PFSK-1 (cell line): ENCODE measurements around the gene CNGA3.

Experiments
- FOXP2 ChIP-seq: optimal IDR thresholded peaks from 2 replicates; pipeline ENCODE3; 2011; ENCODE audit warnings: borderline replicate concordance, control low read depth, inconsistent platforms; ENCODE audit not compliant: insufficient read depth; ENCODE audit errors: extremely low read length, extremely low read depth
- POLR2AphosphoS5 ChIP-seq: IDR thresholded peaks from 2 replicates; pipeline ENCODE4 v1.6.1; 2012; ENCODE audit warnings: low read depth, mild to moderate bottlenecking, control low read depth, low read length, moderate library complexity
- SIN3A ChIP-seq: IDR thresholded peaks from 2 replicates; pipeline ENCODE4 v1.6.1; 2012; ENCODE audit warnings: mild to moderate bottlenecking, low read length, moderate library complexity, borderline replicate concordance; ENCODE audit not compliant: insufficient read depth
- TAF1 ChIP-seq: IDR thresholded peaks from 2 replicates; pipeline ENCODE4 v1.6.1; 2012; ENCODE audit warnings: low read length, control low read depth, borderline replicate concordance; ENCODE audit not compliant: insufficient read depth
- TF ChIP-seq, protein P1 (sequence below), 2 experiments: IDR thresholded peaks; 2 replicates each; pipeline versions ENCODE4 v1.6.1 to v1.8.0; 2011 to 2012; ENCODE audit warnings: low read depth in 2 of 2, low read length in 2 of 2, control low read depth in 1 of 2, inconsistent platforms in 1 of 2, mild to moderate bottlenecking in 1 of 2, moderate library complexity in 1 of 2; ENCODE audit not compliant: insufficient read depth in 1 of 2

CNGA3 gene

DNA sequence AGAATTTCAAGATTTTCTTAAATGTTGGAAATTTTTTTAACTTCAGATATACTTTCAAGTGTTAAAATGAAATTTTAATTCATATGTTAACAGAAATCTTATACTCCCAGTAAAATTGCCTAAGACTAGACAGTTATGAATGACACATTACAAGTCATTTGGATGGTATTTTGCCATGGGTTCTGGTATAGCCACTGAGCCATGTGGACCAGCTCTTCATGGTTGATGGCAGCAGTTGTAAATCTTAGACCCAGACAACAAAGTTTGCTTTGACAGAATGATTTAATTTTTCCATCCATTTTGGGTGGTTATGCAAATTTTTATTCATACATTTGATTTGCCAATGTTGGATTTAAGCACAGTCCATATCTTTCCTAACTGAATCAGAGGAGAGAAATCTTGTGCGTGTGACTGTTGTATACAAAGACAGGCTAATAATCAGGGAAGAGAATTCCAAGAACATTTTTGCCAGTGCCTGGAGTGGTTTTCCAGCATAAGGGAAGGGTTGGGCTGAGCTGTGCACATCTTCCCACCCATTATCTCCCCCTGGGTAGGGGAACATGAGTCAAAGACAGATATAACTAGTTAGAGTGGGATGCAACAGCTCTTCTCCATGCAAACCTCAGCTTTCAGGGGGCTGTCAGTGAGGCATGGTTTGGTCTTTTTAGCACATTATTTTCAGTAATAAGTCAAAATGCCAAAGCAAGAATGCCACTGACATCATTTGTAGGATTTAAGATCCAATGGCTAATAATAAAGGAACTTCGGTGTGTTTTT lies 70.3 kb downstream of the CNGA3 start:
- TF ChIP-seq SIN3A (no peak), TAF1 (no peak), POLR2AphosphoS5 (no peak), FOXP2 (no peak)
- TF ChIP-seq, protein P1, sequence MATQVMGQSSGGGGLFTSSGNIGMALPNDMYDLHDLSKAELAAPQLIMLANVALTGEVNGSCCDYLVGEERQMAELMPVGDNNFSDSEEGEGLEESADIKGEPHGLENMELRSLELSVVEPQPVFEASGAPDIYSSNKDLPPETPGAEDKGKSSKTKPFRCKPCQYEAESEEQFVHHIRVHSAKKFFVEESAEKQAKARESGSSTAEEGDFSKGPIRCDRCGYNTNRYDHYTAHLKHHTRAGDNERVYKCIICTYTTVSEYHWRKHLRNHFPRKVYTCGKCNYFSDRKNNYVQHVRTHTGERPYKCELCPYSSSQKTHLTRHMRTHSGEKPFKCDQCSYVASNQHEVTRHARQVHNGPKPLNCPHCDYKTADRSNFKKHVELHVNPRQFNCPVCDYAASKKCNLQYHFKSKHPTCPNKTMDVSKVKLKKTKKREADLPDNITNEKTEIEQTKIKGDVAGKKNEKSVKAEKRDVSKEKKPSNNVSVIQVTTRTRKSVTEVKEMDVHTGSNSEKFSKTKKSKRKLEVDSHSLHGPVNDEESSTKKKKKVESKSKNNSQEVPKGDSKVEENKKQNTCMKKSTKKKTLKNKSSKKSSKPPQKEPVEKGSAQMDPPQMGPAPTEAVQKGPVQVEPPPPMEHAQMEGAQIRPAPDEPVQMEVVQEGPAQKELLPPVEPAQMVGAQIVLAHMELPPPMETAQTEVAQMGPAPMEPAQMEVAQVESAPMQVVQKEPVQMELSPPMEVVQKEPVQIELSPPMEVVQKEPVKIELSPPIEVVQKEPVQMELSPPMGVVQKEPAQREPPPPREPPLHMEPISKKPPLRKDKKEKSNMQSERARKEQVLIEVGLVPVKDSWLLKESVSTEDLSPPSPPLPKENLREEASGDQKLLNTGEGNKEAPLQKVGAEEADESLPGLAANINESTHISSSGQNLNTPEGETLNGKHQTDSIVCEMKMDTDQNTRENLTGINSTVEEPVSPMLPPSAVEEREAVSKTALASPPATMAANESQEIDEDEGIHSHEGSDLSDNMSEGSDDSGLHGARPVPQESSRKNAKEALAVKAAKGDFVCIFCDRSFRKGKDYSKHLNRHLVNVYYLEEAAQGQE (IDR thresholded peaks at IDR 0.05; ENCODE audit: insufficient read depth in 1 of 2, low read depth in 2 of 2, low read length in 2 of 2) = no peak

DNA sequence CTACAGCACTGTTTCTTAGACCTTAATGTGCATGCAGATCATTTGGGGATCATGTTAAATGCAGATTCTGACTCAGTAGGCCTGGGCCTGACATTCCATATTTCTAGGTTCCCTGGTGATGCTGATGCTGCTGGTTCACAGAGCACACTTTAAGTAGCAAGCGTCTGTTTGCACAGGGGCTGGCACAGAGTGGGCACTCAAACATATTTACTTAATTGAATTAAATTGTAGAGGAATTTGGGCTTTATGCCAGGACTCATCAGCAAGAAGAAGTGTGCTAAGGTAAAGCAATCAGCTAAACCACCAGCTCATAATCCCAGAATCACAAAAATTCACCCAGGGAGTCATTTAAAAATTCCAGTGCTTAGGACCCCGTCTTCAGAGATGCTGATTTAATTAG lies 73.3 kb downstream of the CNGA3 start:
- TF ChIP-seq POLR2AphosphoS5 = no peak
- TF ChIP-seq SIN3A = no peak
- TF ChIP-seq TAF1 = no peak
- TF ChIP-seq, protein P1 (IDR thresholded peaks at IDR 0.05; ENCODE audit: insufficient read depth in 1 of 2, low read depth in 2 of 2, low read length in 2 of 2) = no peak
- no peak for TF ChIP-seq FOXP2

DNA sequence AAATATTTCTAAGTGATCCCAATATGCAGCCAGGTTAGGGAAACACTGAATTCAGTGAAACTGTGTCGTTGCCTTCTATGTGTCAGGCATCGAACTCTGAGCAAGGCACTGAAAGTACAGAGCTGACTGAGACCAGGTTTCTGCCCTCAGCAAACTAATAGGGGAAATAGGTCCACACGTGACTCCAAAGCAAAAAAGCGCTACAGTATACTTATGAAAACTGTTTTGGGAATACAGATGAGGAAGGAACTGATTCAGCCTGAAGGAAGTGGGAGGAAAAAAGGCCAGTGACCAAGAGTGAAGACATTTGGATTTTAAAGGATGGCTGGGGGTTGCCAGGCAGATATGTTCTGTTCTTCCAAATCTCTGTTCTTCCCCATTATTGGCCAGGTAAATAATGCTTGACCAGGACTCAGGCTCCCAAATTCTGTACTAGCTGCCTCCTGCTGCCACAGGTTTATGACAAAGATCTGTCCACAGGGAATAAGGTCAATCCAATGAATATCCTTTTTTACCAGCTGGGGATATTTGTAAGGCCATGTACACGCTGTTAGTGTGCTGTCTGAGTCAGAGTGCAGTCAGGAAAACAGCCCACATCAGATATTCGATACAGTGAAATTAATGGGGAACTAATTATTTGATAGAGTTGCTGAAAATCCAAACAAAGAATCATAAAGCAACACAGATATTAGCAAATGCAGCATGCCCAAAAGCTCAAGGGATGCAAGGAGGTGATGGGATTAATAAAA lies 73.9 kb downstream of the CNGA3 start:
- TF ChIP-seq, protein P1 (IDR thresholded peaks at IDR 0.05; ENCODE audit: insufficient read depth in 1 of 2, low read depth in 2 of 2, low read length in 2 of 2) = no peak
- no peak for TF ChIP-seq TAF1
- TF ChIP-seq FOXP2 = no peak
- no peak for TF ChIP-seq SIN3A
- TF ChIP-seq POLR2AphosphoS5 = no peak

DNA sequence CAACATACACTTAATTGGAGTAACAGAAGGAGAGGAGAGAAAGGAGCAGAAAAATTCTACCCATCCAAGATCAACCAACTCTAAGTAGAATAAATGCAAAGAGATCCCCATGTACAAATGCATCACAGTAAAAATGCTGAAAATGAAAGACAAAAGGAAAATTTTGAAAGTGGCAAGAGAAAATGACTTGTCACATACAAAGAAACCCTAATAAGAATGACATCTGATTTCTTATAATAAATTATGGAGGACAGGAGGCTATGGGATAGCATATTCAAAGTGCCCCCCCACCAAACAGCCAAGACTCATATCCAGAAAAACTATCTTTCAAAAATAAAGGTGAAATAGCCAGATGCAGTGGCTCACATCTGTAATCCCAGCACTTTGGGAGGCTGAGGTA lies 76.2 kb downstream of the CNGA3 start:
- TF ChIP-seq, protein P1 (IDR thresholded peaks at IDR 0.05; ENCODE audit: insufficient read depth in 1 of 2, low read depth in 2 of 2, low read length in 2 of 2) = no peak
- TF ChIP-seq FOXP2 (no peak), POLR2AphosphoS5 (no peak), SIN3A (no peak), TAF1 (no peak)
